ENCODE results near the gene SLC27A2. TPM values are rescaled to one million over a fixed set of nuclear protein-coding genes. Genes with fewer than 3 reads are reported as not detected.
A peak's percentile ranks its signal among the peaks of the same experiment; 100 is the strongest.
"Not testable (repeated sequence)": the region's sequence is repeated elsewhere in the genome, so short reads cannot be mapped to it uniquely, and the experiment has no call there.

The SLC27A2 gene
- total RNA-seq, 2 donors from 2014 or later: 72.6 to 77.6 TPM

GRCh38 chr15:50168783-50169411, 13.1 kb upstream of the SLC27A2 start:
- peaks cover 29 to 51% of the 10 kb centered on the region in 2 donors for H3K4me1 Mint-ChIP-seq (ENCODE audit: low read depth in 2 of 2)

GRCh38 chr15:50172360-50172895, 9.6 kb upstream of the SLC27A2 start:
- H3K27ac Mint-ChIP-seq; DNase-seq (ENCODE audit: low spot score); H3K27me3 Mint-ChIP-seq; H3K4me3 Mint-ChIP-seq; ATAC-seq; H3K9me3 Mint-ChIP-seq: not testable (repeated sequence)
- H3K4me1 Mint-ChIP-seq (ENCODE audit: low read depth in 2 of 2): peaks cover 25 to 55% of the 10 kb centered on the region in 2 donors
- H3K36me3 Mint-ChIP-seq: peaks cover 63% of the 10 kb centered on the region

More at GRCh38 chr15:50168783-50169411, 13.1 kb upstream of the SLC27A2 start:
- H3K27me3 Mint-ChIP-seq: peaks cover 0 to 2% of the 10 kb centered on the region in 2 donors
- no peak for ATAC-seq
- no peaks in the 10 kb centered on the region for H3K9me3 Mint-ChIP-seq
- H3K27ac Mint-ChIP-seq: peak overlapping the region in 1 of 2 donors; percentile 60
- H3K4me3 Mint-ChIP-seq: no peak overlapping the region
- H3K36me3 Mint-ChIP-seq: peaks cover 51% of the 10 kb centered on the region
- DNase-seq (ENCODE audit: low spot score): no peak

- H3K27ac Mint-ChIP-seq: peak overlapping the region; percentile 97 to 99
- no peaks in the 10 kb centered on the region for H3K9me3 Mint-ChIP-seq
- ATAC-seq: peak; percentile 81 to 85
- peaks cover 28% of the 10 kb centered on the region for H3K36me3 Mint-ChIP-seq
- DNase-seq (ENCODE audit: low spot score): no peak
- H3K27me3 Mint-ChIP-seq: peaks cover 0 to 3% of the 10 kb centered on the region in 2 donors
- H3K4me3 Mint-ChIP-seq: peak overlapping the region; percentile 80
- H3K4me1 Mint-ChIP-seq (ENCODE audit: low read depth in 2 of 2): peaks cover 49 to 61% of the 10 kb centered on the region in 2 donors
Measured at GRCh38 chr15:50176869-50177268, 5.1 kb upstream of the SLC27A2 start.

DNA sequence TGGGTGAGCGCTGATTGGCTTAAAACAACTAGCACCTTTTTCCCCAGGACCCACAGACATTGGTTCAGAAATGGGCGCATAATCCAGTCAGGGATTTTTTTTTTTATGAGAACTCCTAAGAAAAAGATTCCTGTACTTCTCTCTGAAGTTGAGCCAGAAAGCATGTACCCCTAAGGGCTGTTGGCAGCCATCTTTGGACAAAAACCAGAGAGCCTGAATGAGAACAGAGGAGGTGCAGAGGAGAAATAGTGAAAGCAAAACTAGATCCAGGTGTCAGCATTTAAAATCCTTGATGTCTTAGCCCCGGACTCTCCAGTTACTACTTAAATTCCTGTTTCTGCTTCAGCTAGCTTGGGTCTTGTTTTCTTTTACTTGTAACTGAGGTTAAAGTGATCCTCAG, 1.9 kb upstream of the SLC27A2 start:
- no peak for ATAC-seq
- Mint-ChIP-seq H3K27me3 (no peaks in the 10 kb centered on the region), H3K36me3 (peaks cover 14% of the 10 kb centered on the region), H3K4me3 (peak overlapping the region; percentile 96), H3K27ac (peak overlapping the region; percentile 97 to 99), H3K4me1 (ENCODE audit: low read depth in 2 of 2) (peaks cover 67 to 73% of the 10 kb centered on the region in 2 donors), H3K9me3 (no peaks in the 10 kb centered on the region)
- DNase-seq (ENCODE audit: low spot score): no peak

DNA sequence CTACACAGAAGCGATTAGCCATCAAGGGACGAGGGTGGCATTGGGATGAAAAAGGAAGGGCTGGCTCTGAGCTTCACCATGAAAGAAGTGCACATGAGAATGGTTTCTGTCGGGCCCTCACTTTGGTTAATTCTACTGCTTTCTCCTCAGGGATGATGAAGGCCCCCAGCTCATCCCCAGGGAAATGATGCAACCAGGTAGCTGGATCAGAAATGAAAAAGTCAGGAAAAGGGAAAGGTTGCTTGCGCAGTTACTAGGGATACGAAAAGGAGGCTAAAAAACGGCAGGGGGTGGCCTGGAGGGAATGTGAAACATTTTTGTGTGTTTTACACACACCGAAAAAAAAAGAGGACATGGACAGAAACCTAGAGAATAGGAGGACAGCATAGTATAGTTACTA, 1.4 kb upstream of the SLC27A2 start:
- H3K36me3 Mint-ChIP-seq: peaks cover 9% of the 10 kb centered on the region
- H3K27ac Mint-ChIP-seq: peak overlapping the region; percentile 97 to 99
- H3K4me1 Mint-ChIP-seq (ENCODE audit: low read depth in 2 of 2): peaks cover 63 to 68% of the 10 kb centered on the region in 2 donors
- no peaks in the 10 kb centered on the region for H3K27me3 Mint-ChIP-seq
- H3K4me3 Mint-ChIP-seq: peak overlapping the region; percentile 96
- ATAC-seq: no peak
- H3K9me3 Mint-ChIP-seq: no peaks in the 10 kb centered on the region
- DNase-seq (ENCODE audit: low spot score): no peak

- peak overlapping the region; percentile 97 to 99 for H3K27ac Mint-ChIP-seq
- DNase-seq (ENCODE audit: low spot score) (no peak), ATAC-seq (peak; percentile 69 to 78)
- H3K4me3 Mint-ChIP-seq: peak overlapping the region; percentile 96
- no peaks in the 10 kb centered on the region for H3K9me3 Mint-ChIP-seq
- no peaks in the 10 kb centered on the region for H3K27me3 Mint-ChIP-seq
- peaks cover 8% of the 10 kb centered on the region for H3K36me3 Mint-ChIP-seq
- peaks cover 59 to 61% of the 10 kb centered on the region in 2 donors for H3K4me1 Mint-ChIP-seq (ENCODE audit: low read depth in 2 of 2)
Measured at GRCh38 chr15:50181201-50181968, 611 bp upstream of the SLC27A2 start.

DNA sequence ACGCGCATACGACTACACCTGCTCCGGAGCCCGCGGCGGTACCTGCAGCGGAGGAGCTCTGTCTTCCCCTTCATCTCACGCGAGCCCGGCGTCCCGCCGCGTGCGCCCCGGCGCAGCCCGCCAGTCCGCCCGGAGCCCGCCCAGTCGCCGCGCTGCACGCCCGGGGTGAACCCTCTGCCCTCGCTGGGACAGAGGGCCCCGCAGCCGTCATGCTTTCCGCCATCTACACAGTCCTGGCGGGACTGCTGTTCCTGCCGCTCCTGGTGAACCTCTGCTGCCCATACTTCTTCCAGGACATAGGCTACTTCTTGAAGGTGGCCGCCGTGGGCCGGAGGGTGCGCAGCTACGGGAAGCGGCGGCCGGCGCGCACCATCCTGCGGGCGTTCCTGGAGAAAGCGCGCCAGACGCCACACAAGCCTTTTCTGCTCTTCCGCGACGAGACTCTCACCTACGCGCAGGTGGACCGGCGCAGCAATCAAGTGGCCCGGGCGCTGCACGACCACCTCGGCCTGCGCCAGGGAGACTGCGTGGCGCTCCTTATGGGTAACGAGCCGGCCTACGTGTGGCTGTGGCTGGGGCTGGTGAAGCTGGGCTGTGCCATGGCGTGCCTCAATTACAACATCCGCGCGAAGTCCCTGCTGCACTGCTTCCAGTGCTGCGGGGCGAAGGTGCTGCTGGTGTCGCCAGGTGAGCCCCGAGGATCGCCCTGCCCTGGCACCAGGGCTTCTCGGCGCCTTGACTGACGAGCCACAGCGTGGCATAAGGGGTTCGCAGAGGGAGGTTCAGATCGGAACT, 420 bp downstream of the SLC27A2 start:
- Mint-ChIP-seq H3K27me3 (no peaks in the 10 kb centered on the region), H3K27ac (peak overlapping the region; percentile 97 to 99), H3K9me3 (no peaks in the 10 kb centered on the region), H3K36me3 (peaks cover 6% of the 10 kb centered on the region), H3K4me3 (peak overlapping the region; percentile 93), H3K4me1 (ENCODE audit: low read depth in 2 of 2) (peaks cover 56% of the 10 kb centered on the region in 2 donors)
- DNase-seq (ENCODE audit: low spot score) (no peak), ATAC-seq (peak; percentile 50 to 58)

GRCh38 chr15:50183112-50183794, 1.3 kb downstream of the SLC27A2 start:
- no peaks in the 10 kb centered on the region for H3K27me3 Mint-ChIP-seq
- peaks cover 12% of the 10 kb centered on the region for H3K36me3 Mint-ChIP-seq
- peak overlapping the region; percentile 93 for H3K4me3 Mint-ChIP-seq
- H3K4me1 Mint-ChIP-seq (ENCODE audit: low read depth in 2 of 2): peaks cover 48% of the 10 kb centered on the region in 2 donors
- ATAC-seq (peak; percentile 76 to 77), DNase-seq (ENCODE audit: low spot score) (no peak)
- H3K27ac Mint-ChIP-seq: peak overlapping the region; percentile 97 to 99
- no peaks in the 10 kb centered on the region for H3K9me3 Mint-ChIP-seq

DNA sequence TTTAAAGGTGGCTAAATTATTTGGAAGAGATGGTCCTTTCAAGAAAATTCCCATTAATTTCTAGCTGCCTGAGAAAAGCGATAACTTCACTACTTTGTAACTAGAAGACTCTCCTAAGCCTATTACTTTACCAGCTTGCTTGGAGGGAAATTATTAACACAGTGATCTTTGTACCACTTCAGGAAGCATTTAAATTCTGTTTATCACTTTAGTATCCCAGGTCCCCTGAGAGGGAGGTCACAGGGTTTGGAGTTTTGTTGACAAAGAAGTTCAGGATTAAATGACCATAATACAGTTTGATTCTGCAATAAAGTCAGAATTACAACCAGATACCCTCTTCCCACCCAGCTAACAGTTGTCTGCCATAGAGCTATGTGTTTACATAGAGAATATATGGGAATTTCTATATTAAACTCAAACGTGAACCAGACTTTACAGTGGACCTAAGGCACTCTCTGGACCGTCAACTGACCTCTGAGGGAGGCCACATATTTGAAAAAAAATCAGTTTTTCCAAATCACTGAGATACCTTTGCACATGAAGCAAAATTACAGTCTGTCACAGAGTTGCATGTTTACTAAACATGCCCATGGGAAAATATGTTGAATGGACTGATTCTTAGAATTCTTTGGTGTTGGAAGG, 3.0 kb downstream of the SLC27A2 start:
- no peak overlapping the region for H3K27ac Mint-ChIP-seq
- no peak for ATAC-seq
- H3K36me3 Mint-ChIP-seq: peaks cover 16% of the 10 kb centered on the region
- peak overlapping the region; percentile 45 for H3K4me3 Mint-ChIP-seq
- H3K27me3 Mint-ChIP-seq: no peaks in the 10 kb centered on the region
- peaks cover 45% of the 10 kb centered on the region in 2 donors for H3K4me1 Mint-ChIP-seq (ENCODE audit: low read depth in 2 of 2)
- DNase-seq (ENCODE audit: low spot score): no peak
- no peaks in the 10 kb centered on the region for H3K9me3 Mint-ChIP-seq

- Mint-ChIP-seq H3K36me3 (peaks cover 19% of the 10 kb centered on the region), H3K4me1 (ENCODE audit: low read depth in 2 of 2) (peaks cover 37 to 43% of the 10 kb centered on the region in 2 donors), H3K27ac (no peak overlapping the region), H3K9me3 (no peaks in the 10 kb centered on the region), H3K27me3 (no peaks in the 10 kb centered on the region), H3K4me3 (peak overlapping the region; percentile 24)
- ATAC-seq (no peak), DNase-seq (ENCODE audit: low spot score) (no peak)
Measured at GRCh38 chr15:50186090-50186489, 4.1 kb downstream of the SLC27A2 start.

DNA sequence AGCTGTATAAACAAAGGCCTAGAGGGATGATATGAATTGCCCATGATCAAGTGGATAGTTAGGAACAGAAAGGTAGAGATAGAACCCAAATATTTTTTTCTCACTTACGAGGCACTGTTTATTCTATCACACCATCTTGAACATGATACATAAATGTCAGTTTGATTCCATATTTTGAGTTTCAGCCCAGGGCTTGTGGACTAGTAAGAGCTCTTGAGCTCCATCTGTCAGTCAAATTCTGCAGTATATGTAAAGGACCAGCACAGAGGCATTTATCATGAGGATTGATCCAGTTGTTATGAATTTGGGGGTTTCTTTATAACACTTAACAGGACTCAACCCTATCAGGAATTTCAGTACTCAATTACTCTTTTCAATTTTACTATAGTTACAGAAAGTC, 4.8 kb downstream of the SLC27A2 start:
- ATAC-seq (no peak), DNase-seq (ENCODE audit: low spot score) (no peak)
- Mint-ChIP-seq H3K4me1 (ENCODE audit: low read depth in 2 of 2) (peaks cover 32 to 38% of the 10 kb centered on the region in 2 donors), H3K4me3 (peak overlapping the region; percentile 24), H3K27me3 (no peaks in the 10 kb centered on the region), H3K9me3 (no peaks in the 10 kb centered on the region), H3K36me3 (peaks cover 19% of the 10 kb centered on the region), H3K27ac (peak overlapping the region in 1 of 2 donors; percentile 75)

DNA sequence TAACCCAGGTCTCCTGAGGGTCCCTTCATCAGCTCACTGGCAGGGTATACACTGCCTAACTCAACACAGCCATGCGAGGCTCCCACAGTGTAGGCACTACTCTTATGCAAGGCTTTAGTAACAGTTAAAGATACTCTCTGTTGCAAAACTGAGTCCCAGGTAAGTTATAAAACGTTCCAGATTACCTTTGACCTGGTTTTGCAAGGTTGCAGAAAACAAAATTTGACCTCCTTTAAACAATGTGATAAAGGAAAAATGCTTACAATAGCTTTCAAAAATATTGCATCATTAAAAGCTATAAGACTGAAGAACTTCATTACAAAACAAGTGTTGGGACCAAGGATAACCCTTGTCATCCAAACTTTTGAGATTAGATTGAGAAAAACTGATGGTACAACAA, 5.5 kb downstream of the SLC27A2 start:
- no peak for ATAC-seq
- Mint-ChIP-seq H3K4me3 (peak overlapping the region; percentile 4), H3K4me1 (ENCODE audit: low read depth in 2 of 2) (peaks cover 29 to 35% of the 10 kb centered on the region in 2 donors), H3K9me3 (no peaks in the 10 kb centered on the region), H3K27me3 (no peaks in the 10 kb centered on the region), H3K27ac (no peak overlapping the region), H3K36me3 (peaks cover 19% of the 10 kb centered on the region)
- DNase-seq (ENCODE audit: low spot score): no peak

All from natural killer cell treated with Interleukin-12 subunit alpha and Interleukin-12 subunit beta and Interleukin-15 and Interleukin-18, amount 100 ng/mL, for 72 hours (primary cell).